NT2/D1 (cell line): ENCODE measurements around the gene CYYR1.

ENCODE experiments used
- SUZ12 ChIP-seq: IDR thresholded peaks from 2 replicates; pipeline ENCODE4 v1.6.1; 2011; ENCODE audit not compliant: insufficient read length, insufficient read depth; ENCODE audit errors: extremely low read depth
- ZNF274 ChIP-seq: IDR thresholded peaks from 2 replicates; pipeline ENCODE4 v1.6.1; 2011; ENCODE audit warnings: mild to moderate bottlenecking, low read depth, low read length

GRCh38 chr21:26581818-26582217 lies 8.7 kb upstream of the CYYR1 start:
- TF ChIP-seq SUZ12 (no peak), ZNF274 (no peak)
